Measurements from ENCODE around the gene AFDN.

- TF ChIP-seq CTCF (IDR thresholded peaks at IDR 0.05): no peak
- no peak for TF ChIP-seq POLR2A (IDR thresholded peaks at IDR 0.05)
- no peak for TF ChIP-seq EP300 (IDR thresholded peaks at IDR 0.05)
- no peak for TF ChIP-seq POLR2AphosphoS5 (IDR thresholded peaks at IDR 0.05)
Measured at GRCh38 chr6:167870321-167870720, 43.6 kb downstream of the AFDN start.

All from upper lobe of left lung (tissue), 4 donors.